22Rv1 (cell line): Measurements from ENCODE around the gene SYMPK.

Experiments used
- CTCF ChIP-seq: fragments of 450-650 bp; IDR thresholded peaks from 2 replicates; pipeline ENCODE4 v1.5.1; 2017; ENCODE audit warnings: mild to moderate bottlenecking
- ZFX ChIP-seq: fragments of 450-650 bp; IDR thresholded peaks from 2 replicates; pipeline ENCODE4 v1.6.1; 2017; ENCODE audit warnings: antibody characterized with exemption, borderline replicate concordance

GRCh38 chr19:45768655-45768983, 94.3 kb downstream of the SYMPK start:
- TF ChIP-seq CTCF (no peak), ZFX (no peak)
